Measurements from ENCODE around the gene PLPP7. TPM values are rescaled to one million over a fixed set of nuclear protein-coding genes. Genes with fewer than 3 reads are reported as not detected.
A peak's percentile ranks its signal among the peaks of the same experiment; 100 is the strongest.

Gene PLPP7
- total RNA-seq, 1 donor from 2014 or later = not detected

DNA sequence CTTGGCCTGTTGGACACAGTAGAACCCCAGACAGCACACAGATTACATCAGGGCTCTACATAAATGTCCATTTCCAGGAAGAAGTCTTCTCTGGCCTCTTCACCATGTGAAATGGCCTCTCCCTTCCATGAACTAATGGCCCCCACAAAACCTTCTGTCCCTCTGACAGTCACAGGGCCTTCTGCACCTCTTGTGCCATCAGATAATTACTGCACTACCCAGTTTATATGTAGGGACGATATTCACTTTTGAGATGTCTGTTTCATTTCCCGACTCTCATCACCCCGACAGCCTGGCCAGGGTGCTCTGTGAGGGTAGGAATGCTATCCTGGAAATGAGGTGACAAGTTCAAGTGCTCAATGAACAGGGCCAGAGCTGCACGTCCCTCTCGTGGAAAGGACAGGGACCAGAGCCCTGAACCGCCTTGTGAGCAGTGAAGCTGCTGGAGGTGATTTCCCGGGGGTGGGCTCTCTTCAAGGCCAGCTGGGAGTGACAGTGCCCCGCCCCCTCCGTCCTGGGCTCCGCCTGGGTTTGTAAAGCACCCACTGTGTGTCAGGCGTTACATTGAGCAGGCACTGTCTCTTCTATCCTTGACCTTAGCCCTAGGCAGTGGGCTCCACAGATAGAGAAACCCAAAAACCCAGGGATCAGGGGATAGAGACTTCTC, 10.2 kb upstream of the PLPP7 start:
- peaks cover 17% of the 10 kb centered on the region for H3K4me1 Mint-ChIP-seq (ENCODE audit: low read depth)
- peak overlapping the region; percentile 85 for H3K4me3 Mint-ChIP-seq (ENCODE audit: low read depth)
- DNase-seq (ENCODE audit: low spot score) = no peak
- H3K27ac Mint-ChIP-seq = peak overlapping the region; percentile 91
- intact Hi-C loops (cut with micrococcal nuclease) = loop anchor here (5.0 to 10.0 kb wide), 3 partner anchors 152 to 1245 kb away; partner anchors contain the start of genes NUP214 and POMT1
- no peaks in the 10 kb centered on the region for H3K9me3 Mint-ChIP-seq
- peaks cover 25% of the 10 kb centered on the region for H3K27me3 Mint-ChIP-seq (ENCODE audit: low read depth)
- H3K36me3 Mint-ChIP-seq (ENCODE audit: low read depth) = peaks cover 21% of the 10 kb centered on the region

DNA sequence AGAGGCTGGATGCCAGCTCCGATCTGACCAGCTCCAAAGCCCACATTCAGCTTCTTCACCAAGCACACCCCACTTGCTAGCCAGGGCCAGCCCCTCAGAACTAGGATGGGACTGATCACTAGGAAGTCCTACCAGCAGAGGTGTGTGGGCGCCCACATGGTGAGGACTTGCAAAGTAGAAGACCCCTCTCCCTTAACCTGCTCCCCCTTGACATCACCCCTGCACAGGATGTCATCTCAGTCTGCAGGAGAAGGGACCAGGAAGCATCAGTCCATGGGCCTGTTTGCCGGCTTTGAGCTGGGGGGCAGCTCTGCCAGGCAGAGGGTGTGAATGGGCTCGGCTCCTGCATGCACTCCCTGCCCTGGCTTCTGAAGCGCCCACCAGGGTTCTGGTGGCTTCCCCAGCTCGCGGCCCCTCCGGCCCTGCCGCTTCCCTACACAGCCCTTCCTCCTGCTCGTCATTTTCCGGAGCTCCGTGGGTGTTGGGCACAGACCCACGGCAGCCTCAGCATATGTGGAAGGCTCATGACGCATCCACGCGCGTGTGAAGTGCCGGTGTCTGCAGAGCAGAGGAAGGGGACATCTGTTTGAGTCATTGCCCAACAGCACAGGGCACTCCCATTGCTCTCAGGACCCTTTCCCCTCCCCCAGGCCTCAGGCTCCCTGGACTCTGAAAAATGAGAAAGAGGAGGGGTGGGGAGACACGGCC, 9.5 kb upstream of the PLPP7 start:
- Mint-ChIP-seq H3K27ac (no peak overlapping the region), H3K27me3 (ENCODE audit: low read depth) (peaks cover 31% of the 10 kb centered on the region), H3K4me3 (ENCODE audit: low read depth) (no peak overlapping the region), H3K4me1 (ENCODE audit: low read depth) (peaks cover 17% of the 10 kb centered on the region), H3K36me3 (ENCODE audit: low read depth) (peaks cover 14% of the 10 kb centered on the region), H3K9me3 (no peaks in the 10 kb centered on the region)
- intact Hi-C loops (cut with micrococcal nuclease) = loop anchor here (5.0 to 10.0 kb wide), 3 partner anchors 153 to 1245 kb away; partner anchors contain the start of genes NUP214 and POMT1
- DNase-seq (ENCODE audit: low spot score) = no peak

DNA sequence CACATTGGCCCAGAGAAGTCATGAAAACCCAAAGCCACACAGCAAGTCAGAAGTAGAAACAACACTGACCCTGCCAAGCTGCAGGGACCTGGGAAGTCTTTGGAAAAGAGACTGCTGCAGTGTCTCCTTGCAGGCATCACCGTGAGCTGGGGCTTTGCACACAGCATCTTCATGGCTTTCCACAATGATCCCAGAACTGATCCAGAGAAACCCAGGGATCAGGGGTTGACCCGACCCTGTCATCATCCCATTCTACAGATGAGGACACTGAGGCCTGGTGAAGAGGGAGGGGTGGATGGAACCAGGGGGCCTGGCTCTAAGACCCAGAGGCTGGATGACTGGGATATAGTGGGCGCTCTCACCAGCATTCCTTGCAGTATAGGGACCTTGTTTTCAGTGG, 8.9 kb upstream of the PLPP7 start:
- DNase-seq (ENCODE audit: low spot score) = no peak
- Mint-ChIP-seq H3K36me3 (ENCODE audit: low read depth) (peaks cover 7% of the 10 kb centered on the region), H3K4me3 (ENCODE audit: low read depth) (no peak overlapping the region), H3K4me1 (ENCODE audit: low read depth) (peaks cover 17% of the 10 kb centered on the region), H3K27me3 (ENCODE audit: low read depth) (peaks cover 31% of the 10 kb centered on the region), H3K9me3 (no peaks in the 10 kb centered on the region), H3K27ac (no peak overlapping the region)
- intact Hi-C loops (cut with micrococcal nuclease) = no loop called here

DNA sequence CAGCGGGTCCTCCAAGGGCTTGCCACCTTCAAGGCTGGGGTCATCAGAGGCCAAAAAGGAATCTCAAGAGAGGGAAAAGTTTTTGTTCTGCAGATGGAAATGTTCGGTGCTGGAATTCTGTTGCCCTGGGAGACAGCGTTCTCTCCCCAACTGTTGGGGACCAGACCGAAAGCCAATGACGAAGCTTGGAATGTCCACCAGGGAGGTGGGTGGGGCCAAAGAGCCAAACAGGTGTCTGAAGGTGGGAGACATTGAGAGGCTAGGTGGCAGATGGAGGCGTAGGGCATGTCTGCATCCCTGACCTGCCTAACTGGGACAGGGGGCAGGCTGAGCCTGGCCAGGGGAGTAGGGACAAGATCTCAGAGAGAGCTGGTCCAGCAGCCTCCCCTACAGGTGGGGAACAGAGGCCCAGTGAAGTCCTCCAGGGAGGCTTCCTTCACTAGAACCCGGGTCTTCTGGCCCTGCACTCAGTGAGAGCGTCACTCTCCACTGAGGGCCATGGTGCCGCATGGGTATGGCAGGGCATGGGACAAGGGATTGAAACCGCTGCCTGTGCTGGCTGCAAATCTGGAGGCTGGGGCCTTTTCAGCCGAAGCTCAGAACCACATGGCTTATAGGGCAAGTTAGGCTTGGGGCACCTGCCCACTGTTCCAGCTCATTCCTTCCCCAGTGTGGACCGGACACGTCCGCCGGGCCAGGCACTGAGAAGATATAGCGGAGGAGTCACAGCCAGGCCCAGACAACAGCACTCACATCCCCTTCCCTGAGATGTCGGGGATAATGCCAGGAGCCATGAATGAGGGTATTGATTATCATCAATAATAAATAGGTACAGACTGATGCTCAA, 8.2 kb upstream of the PLPP7 start:
- no peak overlapping the region for H3K4me3 Mint-ChIP-seq (ENCODE audit: low read depth)
- H3K27me3 Mint-ChIP-seq (ENCODE audit: low read depth) = peaks cover 31% of the 10 kb centered on the region
- H3K9me3 Mint-ChIP-seq = no peaks in the 10 kb centered on the region
- no peak overlapping the region for H3K27ac Mint-ChIP-seq
- DNase-seq (ENCODE audit: low spot score) = no peak
- peaks cover 17% of the 10 kb centered on the region for H3K4me1 Mint-ChIP-seq (ENCODE audit: low read depth)
- H3K36me3 Mint-ChIP-seq (ENCODE audit: low read depth) = peaks cover under 1% of the 10 kb centered on the region
- intact Hi-C loops (cut with micrococcal nuclease) = no loop called here

DNA sequence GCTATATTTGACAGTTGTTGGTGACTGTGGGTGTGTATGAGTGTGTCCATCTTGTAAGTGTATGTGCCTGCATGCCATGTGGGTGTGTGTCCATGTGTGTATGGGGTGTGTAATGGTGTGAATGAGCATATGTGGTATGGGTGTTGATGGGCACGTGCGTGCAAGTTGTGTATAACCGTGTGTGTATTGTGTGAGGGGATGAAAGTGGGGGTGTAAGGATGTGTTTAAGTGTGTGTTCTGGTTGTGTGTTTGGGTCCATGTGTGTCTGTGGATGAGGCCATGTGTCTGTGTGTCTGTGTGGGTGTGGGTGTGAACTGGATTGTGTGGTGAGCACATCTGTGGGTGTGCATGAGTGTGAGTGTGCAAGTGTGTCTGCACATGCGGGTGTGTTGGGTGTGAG, 7.3 kb upstream of the PLPP7 start:
- Mint-ChIP-seq H3K27me3 (ENCODE audit: low read depth) (peaks cover 31% of the 10 kb centered on the region), H3K9me3 (no peaks in the 10 kb centered on the region), H3K36me3 (ENCODE audit: low read depth) (no peaks in the 10 kb centered on the region), H3K4me3 (ENCODE audit: low read depth) (peak overlapping the region; percentile 9), H3K27ac (no peak overlapping the region), H3K4me1 (ENCODE audit: low read depth) (peaks cover 17% of the 10 kb centered on the region)
- intact Hi-C loops (cut with micrococcal nuclease) = no loop called here
- no peak for DNase-seq (ENCODE audit: low spot score)

DNA sequence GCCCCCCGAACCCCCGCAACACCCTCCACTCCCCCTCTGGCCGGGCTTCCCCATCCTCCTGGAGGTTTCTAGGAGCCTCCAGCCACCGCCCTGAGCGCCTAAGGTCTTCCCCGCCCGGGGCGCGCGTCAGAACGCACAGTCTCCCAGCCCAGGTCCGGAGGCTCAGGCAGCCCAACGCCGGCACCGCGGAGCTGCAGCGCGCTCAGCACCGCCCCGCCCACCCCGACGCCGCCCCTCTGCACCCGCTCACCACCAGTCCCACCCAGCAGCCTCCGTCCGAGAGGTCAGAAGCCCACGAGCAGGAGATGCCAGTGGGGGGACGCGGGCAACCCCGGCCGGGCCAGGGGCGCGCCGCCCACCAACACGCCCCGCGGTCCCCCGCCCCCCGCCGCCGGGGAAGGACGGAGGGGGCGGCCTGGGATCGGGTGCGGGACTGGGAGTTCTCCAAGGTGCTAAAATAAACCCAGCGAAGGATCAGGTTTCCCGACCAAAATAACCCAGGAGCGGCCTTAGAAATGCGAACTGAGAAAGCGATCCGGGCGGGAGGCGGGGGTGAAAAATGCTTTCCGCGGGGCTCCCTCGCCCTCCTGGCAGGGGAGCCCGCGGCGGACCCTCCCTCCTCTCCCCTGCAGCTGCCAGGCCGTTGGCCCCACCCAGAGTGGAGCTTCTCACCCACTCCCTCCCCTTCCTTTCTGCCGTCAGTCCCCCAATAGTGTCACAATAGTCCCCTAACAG, 6.7 kb upstream of the PLPP7 start:
- intact Hi-C loops (cut with micrococcal nuclease) = no loop called here
- Mint-ChIP-seq H3K9me3 (no peaks in the 10 kb centered on the region), H3K27ac (no peak overlapping the region), H3K4me1 (ENCODE audit: low read depth) (peaks cover 17% of the 10 kb centered on the region), H3K4me3 (ENCODE audit: low read depth) (no peak overlapping the region), H3K36me3 (ENCODE audit: low read depth) (no peaks in the 10 kb centered on the region), H3K27me3 (ENCODE audit: low read depth) (peaks cover 31% of the 10 kb centered on the region)
- no peak for DNase-seq (ENCODE audit: low spot score)

DNA sequence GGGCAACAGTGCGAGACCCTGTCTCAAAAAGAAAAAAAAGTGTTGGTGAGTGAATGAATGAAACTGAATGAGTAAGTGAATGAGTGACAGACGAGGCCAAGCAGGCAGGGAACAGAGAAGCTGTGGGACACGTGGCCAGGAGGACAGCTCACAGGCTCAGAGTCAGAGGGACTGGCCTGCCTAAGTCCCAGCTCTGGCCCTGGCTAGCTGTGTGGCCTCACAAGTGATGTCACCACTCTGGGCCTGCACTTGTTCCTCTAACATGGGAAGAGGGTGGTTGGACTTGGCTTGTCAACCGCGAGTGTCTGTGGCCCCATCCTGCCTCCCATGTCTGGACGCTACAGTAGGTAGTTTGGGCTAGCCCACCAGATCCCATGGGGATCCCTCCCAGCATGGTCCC, 4.7 kb upstream of the PLPP7 start:
- Mint-ChIP-seq H3K27ac (no peak overlapping the region), H3K4me3 (ENCODE audit: low read depth) (no peak overlapping the region), H3K27me3 (ENCODE audit: low read depth) (peaks cover 31% of the 10 kb centered on the region), H3K9me3 (no peaks in the 10 kb centered on the region), H3K4me1 (ENCODE audit: low read depth) (peaks cover 7% of the 10 kb centered on the region), H3K36me3 (ENCODE audit: low read depth) (no peaks in the 10 kb centered on the region)
- intact Hi-C loops (cut with micrococcal nuclease) = no loop called here
- DNase-seq (ENCODE audit: low spot score) = no peak

DNA sequence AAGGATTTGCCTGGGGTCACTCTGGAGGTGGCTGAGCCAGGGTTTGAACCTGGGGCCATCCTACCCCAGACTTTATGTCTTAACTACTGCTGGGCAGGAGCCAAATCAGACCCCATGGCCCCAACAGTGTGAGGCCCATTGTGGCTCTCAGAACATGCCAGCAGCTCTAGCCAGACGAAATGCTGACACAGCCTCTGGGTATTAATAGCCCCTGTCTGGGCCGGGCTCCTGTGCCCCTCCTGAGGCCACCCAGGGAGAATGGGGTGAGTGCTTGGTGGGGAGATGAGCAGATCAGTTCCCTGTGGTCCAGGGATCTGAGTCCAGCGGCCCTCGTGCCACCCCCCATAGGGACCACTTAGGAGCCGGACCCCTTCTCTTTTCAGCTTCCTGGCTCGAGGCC, 2.2 kb upstream of the PLPP7 start:
- Mint-ChIP-seq H3K4me3 (ENCODE audit: low read depth) (no peak overlapping the region), H3K27me3 (ENCODE audit: low read depth) (peaks cover 18% of the 10 kb centered on the region), H3K27ac (no peak overlapping the region), H3K9me3 (no peaks in the 10 kb centered on the region), H3K36me3 (ENCODE audit: low read depth) (no peaks in the 10 kb centered on the region), H3K4me1 (ENCODE audit: low read depth) (peaks cover under 1% of the 10 kb centered on the region)
- intact Hi-C loops (cut with micrococcal nuclease) = no loop called here
- DNase-seq (ENCODE audit: low spot score) = no peak

DNA sequence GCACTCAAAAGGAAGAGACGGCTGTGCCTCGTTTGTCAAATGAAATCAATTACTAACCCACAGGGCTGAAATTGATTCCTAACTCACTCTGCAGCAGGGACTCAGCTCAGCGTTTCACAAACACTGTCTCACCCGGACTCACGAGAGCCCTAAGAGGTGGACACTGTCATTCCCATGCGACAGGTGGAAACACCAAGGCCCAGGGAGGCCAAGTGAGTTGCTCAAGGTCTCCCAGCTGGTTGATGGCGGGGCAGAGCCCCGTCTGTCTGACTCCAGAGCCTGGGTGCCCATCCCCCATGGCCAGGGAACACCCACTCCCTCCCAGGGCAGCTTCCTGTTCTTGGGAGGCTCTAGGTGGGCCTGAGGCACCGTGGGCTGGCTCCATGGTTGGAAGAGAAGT, 1.3 kb upstream of the PLPP7 start:
- DNase-seq (ENCODE audit: low spot score) = no peak
- Mint-ChIP-seq H3K27me3 (ENCODE audit: low read depth) (peaks cover 16% of the 10 kb centered on the region), H3K4me3 (ENCODE audit: low read depth) (no peak overlapping the region), H3K36me3 (ENCODE audit: low read depth) (no peaks in the 10 kb centered on the region), H3K9me3 (no peaks in the 10 kb centered on the region), H3K4me1 (ENCODE audit: low read depth) (no peaks in the 10 kb centered on the region), H3K27ac (no peak overlapping the region)
- intact Hi-C loops (cut with micrococcal nuclease) = no loop called here

DNA sequence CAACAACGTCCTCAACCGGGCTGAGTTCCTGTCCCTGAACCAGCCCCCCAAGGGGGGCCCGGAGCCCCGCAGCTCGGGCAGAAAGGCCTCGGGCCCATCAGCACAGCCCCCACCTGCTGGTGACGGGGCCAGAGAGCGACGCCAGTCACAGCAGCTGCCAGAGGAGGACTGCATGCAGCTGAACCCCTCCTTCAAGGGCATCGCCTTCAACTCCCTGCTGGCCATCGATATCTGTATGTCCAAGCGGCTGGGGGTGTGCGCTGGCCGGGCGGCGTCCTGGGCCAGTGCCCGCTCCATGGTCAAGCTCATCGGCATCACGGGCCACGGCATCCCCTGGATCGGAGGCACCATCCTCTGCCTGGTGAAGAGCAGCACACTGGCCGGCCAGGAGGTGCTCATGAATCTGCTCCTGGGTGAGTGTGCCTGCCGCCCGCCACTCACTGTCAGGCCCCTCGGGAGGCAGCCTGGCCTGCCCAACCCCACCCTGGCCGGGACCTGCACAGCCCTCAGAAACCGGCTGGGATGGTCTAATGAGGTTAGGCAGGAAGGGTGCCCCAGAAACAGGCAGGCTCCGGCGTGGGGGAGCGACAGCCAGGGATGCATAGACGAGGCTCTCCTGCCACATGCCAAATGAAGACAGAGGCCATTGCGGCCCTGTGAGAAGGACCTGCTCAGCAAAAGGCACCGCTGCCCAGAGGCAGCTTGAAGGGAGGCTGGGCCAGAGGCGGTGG, 678 bp downstream of the PLPP7 start:
- intact Hi-C loops (cut with micrococcal nuclease) = no loop called here
- Mint-ChIP-seq H3K9me3 (no peaks in the 10 kb centered on the region), H3K4me1 (ENCODE audit: low read depth) (no peaks in the 10 kb centered on the region), H3K27ac (no peak overlapping the region), H3K27me3 (ENCODE audit: low read depth) (no peaks in the 10 kb centered on the region), H3K36me3 (ENCODE audit: low read depth) (no peaks in the 10 kb centered on the region), H3K4me3 (ENCODE audit: low read depth) (no peak overlapping the region)
- no peak for DNase-seq (ENCODE audit: low spot score)

DNA sequence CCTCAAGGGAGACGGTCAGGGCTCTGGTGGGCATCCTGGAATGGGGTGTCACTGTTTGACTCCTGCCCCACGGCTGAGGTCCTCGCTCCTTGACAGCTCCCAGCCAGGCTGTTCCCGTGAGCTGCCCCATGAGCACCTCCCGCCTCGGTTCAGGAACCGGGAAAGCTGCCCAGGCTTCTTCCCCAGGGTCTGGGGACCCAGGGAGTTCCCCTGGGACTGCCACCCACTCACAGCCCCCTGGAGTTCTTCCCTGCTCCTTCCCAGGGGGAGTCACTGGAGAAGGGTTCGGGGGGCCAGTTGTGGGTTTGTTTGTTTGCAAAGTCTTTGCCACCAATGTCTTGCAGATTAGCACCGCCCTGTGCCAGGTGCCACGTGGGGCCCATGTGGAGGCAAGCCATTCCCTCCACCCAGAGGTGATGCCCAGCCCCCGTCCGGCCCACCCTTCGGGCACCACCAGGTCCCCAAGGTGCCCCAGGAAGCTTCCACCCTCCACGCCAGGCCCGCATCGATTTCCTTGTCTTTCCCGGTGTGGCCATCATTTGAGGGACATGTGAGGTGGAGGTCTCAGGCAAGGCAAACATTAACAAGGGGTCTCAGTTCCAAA, 1.3 kb downstream of the PLPP7 start:
- H3K27me3 Mint-ChIP-seq (ENCODE audit: low read depth) = no peaks in the 10 kb centered on the region
- H3K27ac Mint-ChIP-seq = no peak overlapping the region

More for the DNA sequence above, 1.3 kb downstream of the PLPP7 start:
- H3K4me3 Mint-ChIP-seq (ENCODE audit: low read depth) = no peak overlapping the region
- no peaks in the 10 kb centered on the region for H3K9me3 Mint-ChIP-seq
- intact Hi-C loops (cut with micrococcal nuclease) = no loop called here
- no peak for DNase-seq (ENCODE audit: low spot score)
- no peaks in the 10 kb centered on the region for H3K36me3 Mint-ChIP-seq (ENCODE audit: low read depth)
- H3K4me1 Mint-ChIP-seq (ENCODE audit: low read depth) = no peaks in the 10 kb centered on the region
